A549 treated with CpdA at 1 μM for 4 hours (cell line): Measurements from ENCODE around the gene SSX2. TPM values are rescaled to one million over a fixed set of nuclear protein-coding genes. Genes with fewer than 3 reads are reported as not detected.

Experiments
- total RNA-seq: library from RNA; stranded (reverse); fragments of 200-300 nt; extraction: Qiagen RNA extraction; gene quantifications from 5 replicates; pipeline ENCODE4 v1.2.3, GENCODE V29; 2022; ENCODE audit warnings: low read depth

SSX2 gene, protein sequence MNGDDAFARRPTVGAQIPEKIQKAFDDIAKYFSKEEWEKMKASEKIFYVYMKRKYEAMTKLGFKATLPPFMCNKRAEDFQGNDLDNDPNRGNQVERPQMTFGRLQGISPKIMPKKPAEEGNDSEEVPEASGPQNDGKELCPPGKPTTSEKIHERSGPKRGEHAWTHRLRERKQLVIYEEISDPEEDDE
- not detected in 5 replicates for total RNA-seq

DNA sequence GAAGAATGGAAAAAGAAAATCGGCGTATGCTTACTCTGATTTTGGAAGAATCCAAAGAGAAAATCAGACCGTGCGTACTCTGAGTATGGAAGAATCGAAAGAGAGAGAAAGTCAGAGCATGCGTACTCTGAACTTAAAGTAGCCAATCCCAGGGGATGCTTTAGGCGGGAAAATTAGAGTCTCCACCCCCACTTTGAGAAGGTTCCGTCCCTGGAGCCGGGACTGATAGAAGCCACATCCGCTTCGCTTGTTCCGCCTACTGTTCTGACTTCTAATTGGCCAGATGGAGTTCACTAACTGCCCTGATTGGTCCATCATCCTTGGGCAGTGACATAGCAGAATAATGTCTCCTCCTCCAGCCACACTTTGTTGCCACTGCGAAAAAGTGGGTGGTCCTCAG lies at the start of gene SSX2:
Gene SSX2, minus strand, starts transcription at position 101 of the 400 bp plus-strand sequence. CDS start 1,429 bp downstream, outside the sequence.

DNA sequence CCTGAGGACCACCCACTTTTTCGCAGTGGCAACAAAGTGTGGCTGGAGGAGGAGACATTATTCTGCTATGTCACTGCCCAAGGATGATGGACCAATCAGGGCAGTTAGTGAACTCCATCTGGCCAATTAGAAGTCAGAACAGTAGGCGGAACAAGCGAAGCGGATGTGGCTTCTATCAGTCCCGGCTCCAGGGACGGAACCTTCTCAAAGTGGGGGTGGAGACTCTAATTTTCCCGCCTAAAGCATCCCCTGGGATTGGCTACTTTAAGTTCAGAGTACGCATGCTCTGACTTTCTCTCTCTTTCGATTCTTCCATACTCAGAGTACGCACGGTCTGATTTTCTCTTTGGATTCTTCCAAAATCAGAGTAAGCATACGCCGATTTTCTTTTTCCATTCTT lies 44.0 kb upstream of the SSX2 start, which contains the start of gene SSX2B:
Gene SSX2B, plus strand, starts transcription at position 301 of the 400 bp plus-strand sequence. CDS start 1,429 bp downstream, outside the sequence.

DNA sequence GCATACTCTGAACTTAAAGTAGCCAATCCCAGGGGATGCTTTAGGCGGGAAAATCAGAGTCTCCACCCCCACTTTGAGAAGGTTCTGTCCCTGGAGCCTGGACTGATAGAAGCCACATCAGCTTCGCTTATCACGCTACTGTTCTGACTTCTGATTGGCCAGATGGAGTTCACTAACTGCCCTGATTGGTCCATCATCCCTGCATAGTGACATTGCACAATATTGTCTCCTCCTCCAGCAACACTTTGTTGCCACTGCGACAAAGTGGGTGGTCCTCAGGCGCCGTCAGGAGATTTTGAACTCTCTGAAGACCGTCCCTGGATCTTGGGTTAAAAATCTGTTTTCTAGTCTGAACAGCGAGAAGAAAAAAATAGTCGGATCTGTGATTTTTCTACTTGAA lies 52.2 kb downstream of the SSX2 start, which contains the start of gene SSX7:
Gene SSX7, minus strand, starts transcription at position 101 of the 400 bp plus-strand sequence. CDS start 1,428 bp downstream, outside the sequence.

Other genes with a start within 250 kb of the SSX2 start
- 9.8 to 33.2 TPM (median 25.3 TPM) in 4 of 5 replicates, not detected in the other for gene XAGE1A, start 211.4 kb downstream of the SSX2 start, total RNA-seq
- 191 to 316 TPM (median 215 TPM) in 5 replicates for gene XAGE1B, start 190.1 kb downstream of the SSX2 start, total RNA-seq
- not detected in 5 replicates for gene SSX7, start 52.3 kb downstream of the SSX2 start, total RNA-seq
- gene SSX2B, start 44.1 kb upstream of the SSX2 start, total RNA-seq: not detected in 5 replicates
- gene SPANXN5, start 90.2 kb upstream of the SSX2 start, total RNA-seq: not detected in 5 replicates
- gene XAGE5, start 104.1 kb upstream of the SSX2 start, total RNA-seq: not detected in 5 replicates
- not detected in 5 replicates for gene XAGE3, start 160.9 kb upstream of the SSX2 start, total RNA-seq
- gene FAM156B, start 190.2 kb upstream of the SSX2 start, total RNA-seq: 8.7 to 17.5 TPM (median 12.3 TPM) in 5 replicates